GM12865 (cell line): Measurements from ENCODE around the gene HMCN1.

ENCODE experiments used
- DNase-seq: peaks from one replicate; pipeline ENCODE4 v3.0.0; 2010; ENCODE audit warnings: low read depth
- H3K4me3 ChIP-seq: 2 replicates; pipeline ENCODE4 v1.5.1; 2011; ENCODE audit warnings: mild to moderate bottlenecking, low read depth, low read length, control low read depth
- TF ChIP-seq, protein P1 (sequence below): IDR thresholded peaks from 2 replicates; pipeline ENCODE4 v1.5.1; 2011; ENCODE audit warnings: low read length, control low read depth, low read depth, inconsistent platforms; ENCODE audit not compliant: insufficient read depth; ENCODE audit errors: missing control alignments

The HMCN1 gene

DNA sequence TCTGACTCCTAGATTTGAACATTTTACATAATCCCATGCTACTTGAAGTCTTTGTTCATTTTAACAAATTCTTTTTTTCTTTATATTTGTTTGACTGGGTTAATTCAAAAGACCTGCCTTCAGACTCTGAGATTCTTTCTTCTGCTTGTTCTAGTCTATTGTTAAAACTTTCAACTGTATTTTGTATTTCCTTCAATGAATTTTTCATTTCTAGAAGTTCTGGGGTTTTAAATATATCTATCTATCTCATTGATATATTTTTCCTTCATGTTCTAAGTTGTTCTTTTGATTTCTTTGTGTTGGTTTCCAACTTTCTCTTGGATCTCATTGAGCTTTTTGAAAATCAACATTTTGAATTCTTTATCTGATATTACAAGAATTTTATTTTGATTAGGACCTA, 64.3 kb downstream of the HMCN1 start:
- no peak overlapping the region for H3K4me3 ChIP-seq
- no peak for DNase-seq
- TF ChIP-seq, protein P1, sequence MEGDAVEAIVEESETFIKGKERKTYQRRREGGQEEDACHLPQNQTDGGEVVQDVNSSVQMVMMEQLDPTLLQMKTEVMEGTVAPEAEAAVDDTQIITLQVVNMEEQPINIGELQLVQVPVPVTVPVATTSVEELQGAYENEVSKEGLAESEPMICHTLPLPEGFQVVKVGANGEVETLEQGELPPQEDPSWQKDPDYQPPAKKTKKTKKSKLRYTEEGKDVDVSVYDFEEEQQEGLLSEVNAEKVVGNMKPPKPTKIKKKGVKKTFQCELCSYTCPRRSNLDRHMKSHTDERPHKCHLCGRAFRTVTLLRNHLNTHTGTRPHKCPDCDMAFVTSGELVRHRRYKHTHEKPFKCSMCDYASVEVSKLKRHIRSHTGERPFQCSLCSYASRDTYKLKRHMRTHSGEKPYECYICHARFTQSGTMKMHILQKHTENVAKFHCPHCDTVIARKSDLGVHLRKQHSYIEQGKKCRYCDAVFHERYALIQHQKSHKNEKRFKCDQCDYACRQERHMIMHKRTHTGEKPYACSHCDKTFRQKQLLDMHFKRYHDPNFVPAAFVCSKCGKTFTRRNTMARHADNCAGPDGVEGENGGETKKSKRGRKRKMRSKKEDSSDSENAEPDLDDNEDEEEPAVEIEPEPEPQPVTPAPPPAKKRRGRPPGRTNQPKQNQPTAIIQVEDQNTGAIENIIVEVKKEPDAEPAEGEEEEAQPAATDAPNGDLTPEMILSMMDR = no peak

DNA sequence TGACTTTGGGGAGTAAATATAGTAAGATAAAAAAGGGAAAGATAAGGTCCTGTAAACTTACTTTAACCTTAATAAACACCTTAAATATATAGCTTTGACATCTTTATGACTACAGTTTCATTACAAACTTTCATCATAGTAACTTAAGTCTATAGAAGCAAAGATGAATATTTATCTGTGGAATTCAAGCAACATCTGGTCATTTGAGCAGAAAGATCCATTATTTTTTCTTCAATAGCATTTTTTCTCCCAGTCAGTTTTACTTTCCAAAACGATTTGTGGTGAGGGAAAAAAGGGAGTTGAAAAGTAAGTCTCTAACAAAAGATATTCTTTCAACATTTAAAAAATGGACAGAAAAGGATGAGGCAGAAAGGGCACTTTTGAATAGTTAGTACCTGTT, 69.0 kb downstream of the HMCN1 start:
- DNase-seq = no peak
- TF ChIP-seq, protein P1 = no peak

GRCh38 chr1:185804206-185804605, 70.0 kb downstream of the HMCN1 start:
- no peak overlapping the region for H3K4me3 ChIP-seq
- DNase-seq = no peak
- TF ChIP-seq, protein P1 = no peak

More for the DNA sequence above, 69.0 kb downstream of the HMCN1 start:
- no peak overlapping the region for H3K4me3 ChIP-seq

DNA sequence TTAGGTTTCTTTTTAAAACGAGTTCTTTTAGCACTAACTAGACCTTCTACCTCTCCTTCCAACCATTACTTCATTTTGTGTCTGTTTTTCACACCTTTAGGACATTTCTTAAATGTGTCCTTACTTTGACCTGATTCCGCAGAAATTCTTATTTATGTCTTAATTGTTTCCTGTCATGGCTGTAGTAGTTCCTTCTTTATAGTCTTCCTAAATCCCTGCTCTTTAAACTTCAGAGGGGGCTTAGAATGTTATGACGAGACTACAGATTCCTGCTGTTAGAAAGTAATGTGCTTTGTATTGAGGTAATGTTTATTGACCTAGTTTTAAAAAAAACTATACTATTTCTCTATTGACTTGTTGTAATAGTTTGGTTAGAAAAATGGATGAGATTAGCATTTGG, 70.4 kb downstream of the HMCN1 start:
- no peak for DNase-seq
- TF ChIP-seq, protein P1 = no peak
- H3K4me3 ChIP-seq = no peak overlapping the region

DNA sequence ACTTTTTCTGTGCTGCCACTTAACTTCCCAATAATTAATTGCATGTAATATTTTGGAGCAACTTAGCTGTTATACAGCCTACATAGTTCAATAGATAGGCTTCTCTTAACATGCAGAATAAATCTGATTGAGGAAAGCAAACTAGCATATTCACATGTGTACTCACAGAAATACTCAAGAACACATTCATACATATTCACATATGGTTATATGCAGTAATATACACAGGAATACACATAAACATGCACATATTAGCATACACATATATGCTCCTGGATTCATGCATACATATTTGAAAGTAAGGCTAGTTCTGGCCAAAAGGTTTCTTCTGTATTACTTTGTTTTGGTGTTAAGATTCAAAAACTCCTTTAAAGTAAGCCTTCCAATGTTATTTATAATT, 73.1 kb downstream of the HMCN1 start:
- DNase-seq = no peak
- no peak overlapping the region for H3K4me3 ChIP-seq
- TF ChIP-seq, protein P1 = no peak

DNA sequence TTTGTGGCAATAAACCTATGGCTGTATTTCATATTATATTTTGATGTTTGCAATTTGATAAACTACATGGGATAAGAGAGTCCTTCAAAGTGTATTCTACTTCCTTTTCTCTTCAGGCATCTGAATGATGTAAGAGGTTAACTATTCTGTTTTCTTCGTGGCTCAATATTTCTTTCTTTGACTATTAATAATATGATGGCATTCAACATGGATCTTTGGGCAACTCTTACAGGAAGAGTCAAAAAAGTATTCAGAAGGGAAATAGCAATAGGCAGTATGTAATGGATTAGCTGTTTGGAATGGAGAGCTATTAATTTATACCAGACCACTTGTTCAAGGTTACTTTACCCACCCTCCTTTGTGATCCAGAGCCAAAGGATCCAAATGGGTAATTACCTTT, 74.4 kb downstream of the HMCN1 start:
- TF ChIP-seq, protein P1 = no peak
- DNase-seq = no peak
- no peak overlapping the region for H3K4me3 ChIP-seq

DNA sequence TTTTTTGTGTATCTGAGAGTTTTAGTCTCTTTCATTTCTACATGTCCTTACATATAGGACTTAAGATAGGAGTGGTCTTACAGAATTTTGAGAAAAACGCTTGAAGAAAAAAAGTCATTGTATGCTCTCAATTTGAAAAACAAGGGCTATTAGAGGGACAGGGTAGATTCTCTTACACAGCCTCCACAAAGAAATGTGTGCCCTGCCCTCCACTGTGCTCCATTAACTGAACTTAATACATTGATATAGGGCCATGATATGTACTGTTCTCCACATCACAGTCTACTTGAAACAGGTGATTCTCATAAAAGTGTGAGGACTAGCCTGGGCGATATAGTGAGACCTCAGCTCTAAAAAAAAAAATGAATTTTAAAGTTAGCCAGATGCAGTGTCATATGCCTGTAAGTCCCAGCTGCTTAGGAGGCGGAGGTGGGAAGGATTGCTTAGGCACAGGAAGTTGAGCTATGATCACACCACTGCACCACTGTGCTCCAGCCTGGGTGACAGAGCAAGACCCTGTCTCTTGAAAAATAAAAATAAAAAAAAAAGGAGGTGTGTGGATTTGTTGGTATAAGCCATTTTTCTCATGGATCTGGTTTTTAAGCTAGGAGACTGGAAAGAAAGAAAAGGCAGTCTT, 77.0 kb downstream of the HMCN1 start:
- no peak overlapping the region for H3K4me3 ChIP-seq
- TF ChIP-seq, protein P1 = no peak
- no peak for DNase-seq
